Stimulated activated CD8-positive, alpha-beta memory T cell treated with anti-CD3 and anti-CD28 coated beads, Interleukin-7, amount 100 ng/mL, for 48 hours (primary cell): ENCODE measurements around the gene IQCN.

Experiments
- DNase-seq, 2 donors: peaks; one replicate each; pipeline ENCODE4 v3.0.0-alpha.2; 2020; ENCODE audit warnings: low read depth in 1 of 2; ENCODE audit errors: extremely low read depth in 1 of 2

Gene IQCN

GRCh38 chr19:18287836-18288772 is 13.9 kb upstream of the IQCN start:
- no peak for DNase-seq

- no peak for DNase-seq
Observed at GRCh38 chr19:18286973-18287635, 12.9 kb upstream of the IQCN start.

DNA sequence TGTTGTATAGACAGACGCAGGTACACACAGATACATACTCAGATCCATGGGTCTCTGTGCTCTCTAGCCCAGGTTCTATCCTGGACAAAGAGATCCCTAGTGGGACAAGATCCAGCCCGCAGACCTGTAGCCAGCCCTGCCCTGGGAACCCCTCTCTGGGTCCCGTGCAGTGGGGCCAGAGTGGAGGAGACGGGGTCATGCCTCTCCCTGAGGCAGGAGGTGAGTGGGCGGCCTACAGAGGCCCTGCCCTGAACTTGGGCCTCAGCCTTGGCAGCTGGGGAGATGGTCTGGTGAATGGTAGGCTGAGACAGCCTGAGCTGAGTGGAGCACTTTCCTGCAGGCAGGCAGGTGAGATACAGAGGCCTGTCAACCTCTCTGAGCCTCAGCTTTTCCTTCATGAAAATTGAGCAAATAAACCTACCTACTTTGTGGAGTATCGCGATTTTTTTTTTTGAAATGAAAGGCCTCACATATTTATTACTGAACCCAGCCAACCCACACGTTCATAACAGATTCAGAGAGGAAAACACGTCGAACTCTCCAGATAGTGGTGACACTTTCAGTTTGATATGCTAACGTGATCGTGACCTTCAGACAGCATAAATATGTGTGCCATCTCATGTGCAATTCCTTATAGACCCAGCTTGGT is 10.6 kb upstream of the IQCN start:
- DNase-seq, result peak in 1 of 2 donors; percentile 68

DNA sequence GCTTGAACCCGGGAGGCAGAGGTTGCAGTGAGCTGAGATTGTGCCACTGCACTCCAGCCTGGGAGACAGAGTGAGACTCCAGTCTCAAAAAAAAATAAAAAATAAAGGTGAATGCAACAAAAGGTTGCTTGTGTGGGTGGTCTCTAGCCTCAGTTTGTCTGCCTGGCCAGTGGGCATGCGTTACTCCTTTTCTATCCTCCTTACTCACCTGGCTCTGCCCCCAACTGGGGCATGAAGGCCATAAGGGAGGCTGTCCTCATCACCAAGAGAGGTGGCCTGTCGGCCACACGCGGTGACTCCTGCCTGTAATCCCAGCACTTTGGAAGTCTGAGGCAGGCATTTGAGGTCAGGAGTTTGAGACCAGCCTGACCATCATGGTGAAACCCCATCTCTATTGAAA is 9.1 kb upstream of the IQCN start:
- no peak for DNase-seq

DNA sequence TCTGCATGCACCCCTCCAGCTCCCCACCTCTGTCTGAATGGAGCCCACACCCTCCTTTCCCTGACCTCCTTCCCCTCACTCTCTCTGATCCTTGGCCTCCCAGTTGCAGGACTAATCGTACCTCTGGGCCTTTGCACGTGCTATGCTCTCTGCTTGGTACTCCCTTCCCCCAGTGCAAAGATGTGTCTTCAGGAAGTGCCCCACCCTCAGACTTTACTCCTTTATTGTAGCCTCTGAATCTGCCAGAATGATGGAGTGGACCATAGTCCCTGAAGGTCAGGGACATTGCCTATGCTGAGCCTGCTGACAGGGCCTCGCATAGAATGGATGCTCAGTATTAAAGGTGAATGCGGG is 8.5 kb upstream of the IQCN start:
- DNase-seq, result no peak

DNA sequence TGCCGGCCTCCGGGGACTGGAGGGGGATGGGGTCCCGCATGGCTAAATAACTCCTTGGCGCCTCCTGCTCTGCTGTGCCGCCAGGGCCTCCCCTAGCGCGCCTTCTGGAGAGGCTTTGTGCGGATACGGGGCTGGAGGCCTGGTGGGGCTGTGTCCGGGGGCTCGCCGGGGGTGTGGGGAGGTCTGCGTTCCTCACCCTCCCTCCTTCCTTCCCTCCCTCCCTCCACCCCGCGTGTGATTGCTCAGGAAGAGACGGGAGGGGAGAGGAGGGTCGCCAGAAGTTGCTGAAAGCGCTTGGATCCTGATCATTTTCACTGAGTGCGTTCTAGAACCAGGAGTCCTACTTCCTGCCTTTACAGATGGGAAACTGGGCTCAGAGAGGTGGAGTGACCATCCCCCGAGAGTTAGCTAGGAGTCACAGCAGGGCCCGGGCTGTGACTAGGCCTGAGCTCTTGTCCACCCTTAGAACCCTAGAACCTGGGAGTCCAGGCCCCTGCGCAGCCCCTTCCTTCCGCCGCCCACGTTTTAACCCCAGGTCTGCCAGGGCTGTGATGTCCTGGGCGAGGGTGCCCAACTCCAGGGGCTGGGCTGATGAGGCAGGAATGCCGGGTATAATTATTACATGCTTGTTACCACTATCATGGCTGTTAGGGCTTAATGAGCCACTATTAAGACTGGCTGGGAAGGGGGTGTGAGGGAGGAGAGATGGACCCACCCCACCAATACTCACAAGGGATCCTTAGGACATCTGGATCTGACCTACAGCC is 8.0 kb upstream of the IQCN start:
- no peak for DNase-seq

- peak; percentile 96 to 98 for DNase-seq
Observed at GRCh38 chr19:18281082-18282020, 7.1 kb upstream of the IQCN start, which contains the start of gene JUND. TSS of gene JUND (minus strand) at chr19:18281622. CDS start at chr19:18281484, 138 bp downstream.

DNA sequence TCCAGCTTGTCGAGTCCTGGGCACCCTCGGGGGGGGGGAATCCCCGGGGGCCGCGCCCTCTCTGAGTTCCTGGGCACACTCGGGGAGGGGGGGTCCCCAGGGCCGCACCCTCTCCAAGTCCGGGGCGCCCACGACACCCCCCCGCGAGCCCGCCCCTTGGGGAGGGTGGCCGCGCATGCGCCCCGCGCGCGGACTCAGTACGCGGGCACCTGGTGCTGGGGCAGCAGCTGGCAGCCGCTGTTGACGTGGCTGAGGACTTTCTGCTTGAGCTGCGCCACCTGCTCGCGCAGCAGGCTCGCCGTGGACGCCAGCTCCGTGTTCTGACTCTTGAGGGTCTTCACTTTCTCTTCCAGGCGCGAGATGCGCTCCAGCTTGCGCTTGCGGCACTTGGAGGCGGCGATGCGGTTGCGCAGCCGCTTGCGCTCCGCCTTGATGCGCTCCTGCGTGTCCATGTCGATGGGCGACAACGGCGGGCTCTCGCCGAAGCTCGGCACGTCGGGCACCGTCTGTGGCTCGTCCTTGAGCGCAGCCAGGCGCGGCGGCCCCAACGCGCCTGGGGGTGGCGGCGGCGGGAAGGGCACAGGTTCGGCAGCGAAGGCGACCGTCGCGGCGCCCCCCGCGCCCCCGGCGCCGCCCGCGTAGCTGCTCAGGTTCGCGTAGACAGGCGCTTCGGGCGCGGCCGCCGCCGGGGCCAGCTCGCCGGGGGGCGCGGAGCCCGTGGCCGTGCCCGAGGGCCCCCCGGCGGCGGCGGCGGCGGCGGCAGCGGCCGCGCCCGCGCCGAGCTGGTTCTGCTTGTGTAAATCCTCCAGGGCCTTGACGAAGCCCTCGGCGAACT is 6.2 kb upstream of the IQCN start:
- DNase-seq, result peak in 1 of 2 donors; percentile 50

- DNase-seq, result peak; percentile 81 to 89
Observed at GRCh38 chr19:18279516-18280246, 5.4 kb upstream of the IQCN start.

- no peak for DNase-seq
Observed at GRCh38 chr19:18279266-18279515, 4.9 kb upstream of the IQCN start.

DNA sequence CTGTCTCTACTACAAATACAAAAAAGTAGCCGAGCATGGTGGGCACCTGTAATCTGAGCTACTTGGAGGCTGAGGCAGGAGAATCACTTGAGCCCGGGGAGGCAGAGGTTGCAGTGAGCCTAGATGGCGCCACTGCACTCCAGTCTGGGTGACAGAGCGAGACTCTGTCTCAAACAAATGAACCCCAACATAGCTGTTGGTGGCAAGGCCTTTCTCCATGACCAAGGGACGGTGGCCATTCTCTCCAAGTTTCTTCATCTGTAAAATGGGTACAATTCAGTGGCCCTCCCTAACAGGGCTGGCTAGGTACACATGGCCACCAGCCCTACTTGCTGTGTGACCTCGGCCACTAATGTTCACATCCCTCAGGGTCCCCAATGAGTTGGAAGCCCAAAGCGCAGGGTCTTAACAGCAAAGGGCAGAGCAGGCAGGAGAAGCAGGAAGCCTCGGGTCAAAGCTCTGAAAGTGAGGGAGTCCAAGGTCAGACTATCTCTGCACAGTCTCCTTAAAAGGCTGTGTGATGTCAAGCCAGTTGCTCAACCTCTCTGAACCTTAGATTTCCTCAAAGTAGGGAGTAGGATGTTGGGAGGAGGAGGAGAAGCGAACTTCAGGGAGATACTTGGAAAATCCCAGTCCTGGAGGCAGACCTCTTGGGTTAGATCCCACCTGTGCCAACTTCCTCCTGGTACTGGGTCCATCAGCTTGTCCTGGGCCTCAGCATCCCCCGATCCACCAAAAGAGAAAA is 4.4 kb upstream of the IQCN start:
- no peak for DNase-seq

DNA sequence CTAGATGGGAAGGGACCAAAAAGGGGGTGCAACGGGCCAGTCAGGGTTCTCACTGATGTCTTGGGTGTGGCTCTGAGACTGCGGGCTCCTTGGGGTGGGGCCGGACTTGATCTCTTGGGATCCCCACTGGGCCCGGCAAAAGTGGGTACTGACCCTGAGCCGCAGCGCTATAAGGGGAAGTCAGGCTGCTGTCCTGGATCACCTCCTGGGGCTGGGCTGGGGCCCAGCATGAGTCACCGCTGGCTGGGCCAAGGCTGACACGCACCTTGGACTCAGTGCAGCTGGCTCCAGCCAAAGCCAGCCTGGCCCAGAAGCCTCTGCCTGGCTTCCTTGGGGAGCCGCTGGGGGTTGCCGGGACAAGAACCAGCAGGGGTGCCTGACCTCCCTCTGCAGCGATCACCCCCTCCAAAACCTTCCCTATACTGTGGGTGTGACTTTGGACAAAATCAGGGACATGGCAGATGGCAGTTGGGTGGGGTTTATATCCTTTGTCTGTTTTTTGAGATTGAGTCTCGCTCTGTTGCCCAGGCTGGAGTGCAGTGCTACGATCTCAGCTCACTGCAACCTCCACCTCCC is 617 bp upstream of the IQCN start:
- no peak for DNase-seq

DNA sequence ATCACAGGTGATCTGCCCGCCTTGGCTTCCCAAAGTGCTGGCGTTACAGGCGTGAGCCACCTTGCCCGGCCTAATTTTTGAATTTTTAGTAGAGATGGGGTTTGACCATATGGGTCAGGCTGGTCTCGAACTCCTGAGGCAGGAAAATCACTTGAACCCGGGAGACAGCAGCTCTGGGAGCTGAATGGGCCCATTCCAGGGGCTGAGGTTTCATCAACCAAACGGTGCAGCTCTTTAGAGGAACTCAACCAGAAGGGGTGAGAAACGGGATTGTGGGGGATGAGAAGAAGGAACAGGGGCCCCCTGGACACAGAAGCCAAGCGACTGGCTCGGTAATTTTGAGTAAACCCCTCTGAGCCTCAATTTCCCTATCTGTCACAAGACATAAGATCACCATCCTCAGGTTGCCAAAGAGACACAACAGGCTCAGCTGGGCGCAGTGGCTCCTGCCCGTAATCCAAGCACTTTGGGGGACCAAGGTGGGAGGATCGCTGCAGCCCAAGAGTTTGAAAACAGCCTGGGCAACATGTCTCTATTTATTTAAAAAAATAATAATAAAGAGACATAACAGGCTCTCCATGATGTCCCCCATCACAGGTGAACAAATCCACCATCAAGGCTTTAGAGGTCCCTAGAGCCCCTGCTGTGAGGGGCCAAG is 562 bp downstream of the IQCN start:
- DNase-seq, result no peak

DNA sequence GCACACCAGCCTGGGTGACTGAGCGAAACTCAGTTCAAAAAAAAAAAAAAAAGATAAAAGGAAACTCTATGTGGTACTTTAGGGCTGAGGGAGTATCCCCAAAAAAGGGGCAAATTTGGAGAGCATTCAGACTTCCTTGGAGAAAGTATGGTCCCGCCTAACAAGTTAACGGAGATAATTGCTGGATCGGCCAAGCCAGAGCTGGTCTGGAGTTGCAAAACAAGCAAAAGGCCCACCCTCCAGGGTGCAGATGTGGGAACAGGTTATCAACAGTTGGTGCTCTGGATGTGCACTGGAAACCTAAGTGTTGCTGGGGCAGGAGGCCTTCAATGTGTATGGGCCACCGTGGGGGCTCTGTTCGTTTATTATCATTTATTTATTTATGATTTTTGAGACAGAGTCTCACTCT is 2.8 kb downstream of the IQCN start:
- DNase-seq, result no peak

GRCh38 chr19:18270326-18270725 is 3.9 kb downstream of the IQCN start:
- no peak for DNase-seq

- DNase-seq, result no peak
Observed at GRCh38 chr19:18269070-18269723, 5.1 kb downstream of the IQCN start.
